ENCODE measurements around the gene DIP2B.
"Not testable (repeated sequence)": the region's sequence is repeated elsewhere in the genome, so short reads cannot be mapped to it uniquely, and the experiment has no call there.

DIP2B gene

DNA sequence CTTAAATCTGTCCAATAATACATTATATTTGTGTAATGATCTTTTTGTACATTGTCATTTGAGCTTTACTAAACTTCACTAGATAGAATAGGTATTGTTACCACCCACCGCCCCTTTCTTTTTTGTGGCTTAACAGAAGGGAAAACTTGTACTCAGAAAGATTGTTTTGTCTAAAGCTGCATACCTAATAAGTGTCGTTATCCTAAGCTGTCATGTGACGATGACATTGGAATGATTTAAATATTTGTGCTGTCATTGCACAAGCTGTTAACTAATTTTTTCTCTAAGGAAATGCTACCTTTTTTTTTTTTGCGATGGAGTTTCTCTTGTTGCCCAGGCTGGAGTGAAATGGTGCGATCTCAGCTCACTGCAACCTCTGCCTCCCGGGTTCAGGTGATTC lies 3.6 kb downstream of the DIP2B start:
- Mint-ChIP-seq H3K36me3 (ENCODE audit: low read depth) (peaks cover 3% of the 10 kb centered on the region), H3K4me3 (peak overlapping the region; percentile 91), H3K27me3 (no peaks in the 10 kb centered on the region), H3K9me3 (no peaks in the 10 kb centered on the region), H3K4me1 (peaks cover 63% of the 10 kb centered on the region), H3K27ac (peak overlapping the region; percentile 28)
- ATAC-seq (no peak), DNase-seq (no peak)

- H3K9me3 Mint-ChIP-seq, result no peaks in the 10 kb centered on the region
- ATAC-seq, result no peak
- no peaks in the 10 kb centered on the region for H3K27me3 Mint-ChIP-seq
- H3K36me3 Mint-ChIP-seq (ENCODE audit: low read depth), result peaks cover 3% of the 10 kb centered on the region
- no peak for DNase-seq
- H3K4me1 Mint-ChIP-seq, result peaks cover 68% of the 10 kb centered on the region
- peak overlapping the region; percentile 38 for H3K27ac Mint-ChIP-seq
- H3K4me3 Mint-ChIP-seq, result peak overlapping the region; percentile 32
These were observed 4.3 kb downstream of the DIP2B start for GRCh38 chr12:50508970-50509663.

DNA sequence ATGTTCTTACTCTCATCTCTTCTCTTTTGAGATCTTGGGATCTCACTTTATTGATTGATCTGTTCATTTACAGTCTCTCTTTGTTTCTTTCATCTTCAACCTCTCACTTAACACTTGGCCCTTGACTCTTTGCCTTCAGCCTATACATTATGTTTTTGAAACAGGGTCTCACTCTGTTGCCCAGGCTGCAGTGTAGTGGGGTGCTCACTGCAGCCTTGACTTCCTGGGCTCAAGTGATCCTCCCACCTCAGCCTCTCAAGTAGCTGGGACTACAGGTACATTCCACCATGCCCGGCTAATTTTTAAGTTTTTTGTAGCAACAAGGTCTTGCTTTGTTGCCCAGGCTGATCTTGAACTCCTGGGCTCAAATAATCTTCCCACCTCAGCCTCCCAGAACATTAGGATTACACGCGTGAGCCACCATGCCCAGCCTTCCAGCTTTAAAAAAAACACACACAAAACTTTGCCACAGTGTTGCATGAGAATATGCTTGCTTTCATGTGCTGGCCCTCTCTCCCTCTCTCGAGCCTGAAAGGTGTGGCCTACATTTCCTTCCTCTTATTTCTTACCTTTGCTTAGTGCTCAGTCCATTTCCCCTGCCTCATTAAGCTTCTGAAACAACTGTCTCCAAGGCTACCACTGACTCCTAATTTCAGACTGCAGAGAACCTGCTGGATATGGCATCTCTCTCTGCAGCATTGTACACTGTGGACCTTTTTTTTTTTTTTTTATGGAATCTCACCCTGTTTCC lies 9.9 kb downstream of the DIP2B start:
- no peak for ATAC-seq
- peak overlapping the region; percentile 61 for H3K27ac Mint-ChIP-seq
- H3K4me1 Mint-ChIP-seq, result peaks cover 45% of the 10 kb centered on the region

DNA sequence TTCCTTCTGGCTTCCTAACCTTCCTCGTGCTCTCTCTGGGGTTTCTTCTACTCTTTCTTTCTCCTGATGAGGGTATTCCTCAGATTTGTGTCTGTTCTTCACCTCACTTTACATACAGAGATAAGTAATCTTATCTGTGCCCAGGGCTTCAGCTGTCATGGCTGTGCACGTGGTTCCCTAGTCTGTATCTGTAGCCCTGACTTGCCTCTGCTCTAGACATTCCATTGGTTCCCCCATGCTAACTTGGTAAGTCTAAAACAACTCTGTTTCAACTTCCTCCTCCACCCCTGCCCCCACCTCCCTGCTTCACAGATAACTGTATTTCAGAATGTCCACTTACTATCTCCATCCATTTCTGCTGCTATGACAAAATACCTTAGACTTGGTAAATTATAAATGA lies 10.8 kb downstream of the DIP2B start:
- Mint-ChIP-seq H3K27me3 (no peaks in the 10 kb centered on the region), H3K4me3 (no peak overlapping the region)
- ATAC-seq, result no peak

More for the DNA sequence above, 9.9 kb downstream of the DIP2B start:
- Mint-ChIP-seq H3K9me3 (no peaks in the 10 kb centered on the region), H3K27me3 (no peaks in the 10 kb centered on the region), H3K36me3 (ENCODE audit: low read depth) (no peaks in the 10 kb centered on the region), H3K4me3 (no peak overlapping the region)
- no peak for DNase-seq

DNA sequence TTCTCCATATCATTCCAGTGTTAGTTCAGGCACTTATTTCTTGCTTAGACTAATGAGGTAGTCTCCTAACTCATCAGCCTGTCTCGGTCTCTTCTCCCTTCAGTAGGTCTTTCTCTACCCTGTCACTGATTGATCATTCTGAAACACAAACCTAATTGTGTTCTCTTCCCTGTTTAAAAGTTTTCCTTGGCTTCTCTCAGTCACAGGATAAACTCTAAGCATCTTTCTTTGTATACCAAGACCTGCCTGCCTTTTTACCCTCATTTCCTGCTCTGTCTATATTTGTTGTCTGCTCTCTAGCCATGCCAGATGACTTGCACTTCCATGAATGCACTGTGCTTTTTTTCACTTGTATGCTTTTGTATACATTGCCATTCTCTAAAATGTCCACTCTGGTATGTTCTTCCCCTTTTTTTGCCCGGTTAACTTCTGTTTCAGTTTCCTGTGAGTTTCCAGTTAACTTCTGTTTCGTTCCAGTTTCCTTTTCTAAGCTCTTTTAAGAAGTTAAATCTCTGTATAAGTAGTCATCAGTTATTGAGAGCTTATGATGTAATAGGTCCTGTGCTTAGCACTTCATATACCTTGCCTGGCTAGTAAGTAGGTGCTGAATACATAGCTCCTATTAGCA lies 12.8 kb downstream of the DIP2B start:
- H3K4me3 Mint-ChIP-seq, result no peak overlapping the region
- peaks cover 7% of the 10 kb centered on the region for H3K36me3 Mint-ChIP-seq (ENCODE audit: low read depth)
- H3K27me3 Mint-ChIP-seq, result no peaks in the 10 kb centered on the region
- DNase-seq (no peak), ATAC-seq (peak; percentile 89)
- no peak overlapping the region for H3K27ac Mint-ChIP-seq
- peaks cover 35% of the 10 kb centered on the region for H3K4me1 Mint-ChIP-seq
- H3K9me3 Mint-ChIP-seq, result no peaks in the 10 kb centered on the region

More for the DNA sequence above, 10.8 kb downstream of the DIP2B start:
- DNase-seq, result no peak
- peaks cover 37% of the 10 kb centered on the region for H3K4me1 Mint-ChIP-seq
- peaks cover under 1% of the 10 kb centered on the region for H3K36me3 Mint-ChIP-seq (ENCODE audit: low read depth)
- H3K27ac Mint-ChIP-seq, result peak overlapping the region; percentile 55
- no peaks in the 10 kb centered on the region for H3K9me3 Mint-ChIP-seq

DNA sequence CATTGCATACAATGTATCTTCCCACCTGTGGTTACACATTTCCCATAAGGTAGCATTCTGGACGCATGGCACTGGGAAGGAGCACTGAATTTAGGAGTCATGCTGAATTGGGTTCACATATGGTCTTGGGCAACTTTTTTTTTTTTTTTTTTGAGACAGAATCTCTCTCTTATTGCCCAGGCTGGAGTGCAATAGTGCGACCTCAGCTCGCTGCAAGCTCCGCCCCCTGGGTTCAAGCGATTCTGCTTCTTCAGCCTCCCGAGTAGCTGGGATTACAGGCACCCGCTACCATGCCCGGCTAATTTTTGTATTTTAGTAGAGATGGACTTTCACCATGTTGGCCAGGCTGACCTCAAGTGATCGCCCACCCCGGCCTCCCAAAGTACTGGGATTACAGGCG lies 13.3 kb downstream of the DIP2B start:
- H3K4me1 Mint-ChIP-seq, result peaks cover 32% of the 10 kb centered on the region
- ATAC-seq, result no peak

GRCh38 chr12:50519353-50519752 lies 14.6 kb downstream of the DIP2B start:
- peaks cover 28% of the 10 kb centered on the region for H3K4me1 Mint-ChIP-seq
- H3K36me3 Mint-ChIP-seq (ENCODE audit: low read depth), result peaks cover 13% of the 10 kb centered on the region
- DNase-seq (no peak), ATAC-seq (no peak)
- no peak overlapping the region for H3K4me3 Mint-ChIP-seq
- H3K9me3 Mint-ChIP-seq, result no peaks in the 10 kb centered on the region
- no peak overlapping the region for H3K27ac Mint-ChIP-seq
- H3K27me3 Mint-ChIP-seq, result no peaks in the 10 kb centered on the region

More for the DNA sequence above, 13.3 kb downstream of the DIP2B start:
- DNase-seq, result no peak
- no peaks in the 10 kb centered on the region for H3K27me3 Mint-ChIP-seq
- H3K36me3 Mint-ChIP-seq (ENCODE audit: low read depth), result peaks cover 9% of the 10 kb centered on the region
- H3K4me3 Mint-ChIP-seq, result no peak overlapping the region
- no peak overlapping the region for H3K27ac Mint-ChIP-seq
- no peaks in the 10 kb centered on the region for H3K9me3 Mint-ChIP-seq

GRCh38 chr12:50520416-50521207 lies 15.8 kb downstream of the DIP2B start:
- ATAC-seq, result no peak
- Mint-ChIP-seq H3K27me3 (no peaks in the 10 kb centered on the region), H3K4me1 (peaks cover 20% of the 10 kb centered on the region), H3K36me3 (ENCODE audit: low read depth) (peaks cover 15% of the 10 kb centered on the region), H3K4me3 (peak overlapping the region; percentile 40), H3K27ac (no peak overlapping the region), H3K9me3 (no peaks in the 10 kb centered on the region)
- no peak for DNase-seq

GRCh38 chr12:50521781-50522180 lies 17.0 kb downstream of the DIP2B start:
- not testable (repeated sequence) for H3K4me3 Mint-ChIP-seq, H3K9me3 Mint-ChIP-seq, DNase-seq, H3K27ac Mint-ChIP-seq, ATAC-seq, H3K27me3 Mint-ChIP-seq
- Mint-ChIP-seq H3K4me1 (peaks cover 20% of the 10 kb centered on the region), H3K36me3 (ENCODE audit: low read depth) (peaks cover 22% of the 10 kb centered on the region)

- no peak overlapping the region for H3K27ac Mint-ChIP-seq
- H3K36me3 Mint-ChIP-seq (ENCODE audit: low read depth), result peaks cover 24% of the 10 kb centered on the region
- no peaks in the 10 kb centered on the region for H3K9me3 Mint-ChIP-seq
- peaks cover 29% of the 10 kb centered on the region for H3K4me1 Mint-ChIP-seq
- no peak for ATAC-seq
- no peak for DNase-seq
- no peaks in the 10 kb centered on the region for H3K27me3 Mint-ChIP-seq
- H3K4me3 Mint-ChIP-seq, result no peak overlapping the region
These were observed 19.0 kb downstream of the DIP2B start for GRCh38 chr12:50523772-50524171.

DNA sequence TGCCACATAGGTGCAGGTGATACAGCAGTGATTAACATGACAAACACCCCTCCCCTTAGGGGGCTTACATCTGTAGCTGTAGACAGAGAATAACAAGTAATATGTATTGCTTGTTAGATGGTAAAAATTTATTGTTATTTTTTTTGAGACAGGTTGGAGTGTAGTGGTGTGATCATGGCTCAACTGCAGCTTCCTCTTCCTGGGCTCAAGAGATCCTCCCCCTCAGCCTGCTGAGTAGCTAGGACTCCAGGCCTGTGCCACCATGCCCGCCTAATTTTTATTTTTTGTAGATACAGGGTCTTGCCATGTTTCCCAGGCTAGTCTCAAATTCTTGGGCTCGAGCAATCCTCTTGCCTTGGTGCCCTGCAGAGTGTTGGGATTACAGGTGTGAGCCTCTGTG lies 19.8 kb downstream of the DIP2B start:
- Mint-ChIP-seq H3K27me3 (no peaks in the 10 kb centered on the region), H3K27ac (no peak overlapping the region), H3K4me1 (peaks cover 37% of the 10 kb centered on the region), H3K9me3 (no peaks in the 10 kb centered on the region), H3K4me3 (no peak overlapping the region), H3K36me3 (ENCODE audit: low read depth) (peaks cover 25% of the 10 kb centered on the region)
- DNase-seq (no peak), ATAC-seq (no peak)

DNA sequence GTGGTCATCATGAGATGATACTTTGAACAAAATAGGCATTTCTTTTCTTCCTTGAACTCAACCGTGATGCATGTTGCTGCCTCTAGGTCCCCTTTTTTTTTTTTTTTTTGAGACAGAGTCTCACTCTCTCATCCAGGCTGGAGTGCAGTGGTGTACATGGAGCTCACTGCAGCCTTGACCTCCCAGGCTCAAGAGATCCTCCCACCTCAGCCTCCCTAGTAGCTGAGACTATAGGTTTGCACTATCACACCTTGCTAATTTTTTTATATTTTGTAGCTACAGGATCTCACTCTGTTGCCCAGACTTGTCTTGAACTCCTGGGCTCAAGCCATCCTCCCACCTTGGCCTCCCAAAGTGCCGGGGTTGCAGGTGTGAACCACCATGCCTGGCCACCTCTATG lies 20.6 kb downstream of the DIP2B start:
- Mint-ChIP-seq H3K36me3 (ENCODE audit: low read depth) (peaks cover 25% of the 10 kb centered on the region), H3K9me3 (no peaks in the 10 kb centered on the region), H3K27ac (no peak overlapping the region), H3K27me3 (no peaks in the 10 kb centered on the region), H3K4me3 (no peak overlapping the region), H3K4me1 (peaks cover 37% of the 10 kb centered on the region)
- DNase-seq (no peak), ATAC-seq (no peak)

GRCh38 chr12:50527359-50527726 lies 22.6 kb downstream of the DIP2B start:
- Mint-ChIP-seq H3K4me1 (peaks cover 37% of the 10 kb centered on the region), H3K9me3 (no peaks in the 10 kb centered on the region)
- no peak for ATAC-seq

DNA sequence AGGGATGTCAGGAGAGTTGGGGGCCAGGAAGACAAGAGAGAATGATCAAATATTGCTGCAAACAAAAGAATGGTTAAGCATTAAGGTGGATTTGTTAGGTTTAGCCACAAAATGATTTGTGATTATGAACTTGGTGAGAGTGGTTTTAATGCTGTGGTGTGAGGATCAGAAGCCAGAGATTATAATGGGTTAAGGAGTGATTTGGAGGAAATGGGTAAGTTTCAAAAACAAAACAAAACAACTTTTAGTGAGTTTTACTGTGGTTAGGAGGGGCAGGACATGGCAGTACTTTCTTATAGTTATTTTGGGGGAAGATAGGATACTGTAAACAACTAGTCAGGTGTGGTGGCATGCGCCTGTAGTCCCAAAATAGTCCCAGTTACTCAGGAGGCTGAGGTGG lies 24.0 kb downstream of the DIP2B start:
- H3K9me3 Mint-ChIP-seq, result no peaks in the 10 kb centered on the region
- no peaks in the 10 kb centered on the region for H3K27me3 Mint-ChIP-seq
- H3K36me3 Mint-ChIP-seq (ENCODE audit: low read depth), result peaks cover 13% of the 10 kb centered on the region
- no peak for ATAC-seq
- H3K27ac Mint-ChIP-seq, result peak overlapping the region; percentile 44
- H3K4me1 Mint-ChIP-seq, result peaks cover 35% of the 10 kb centered on the region
- H3K4me3 Mint-ChIP-seq, result no peak overlapping the region
- DNase-seq, result no peak

More at GRCh38 chr12:50527359-50527726, 22.6 kb downstream of the DIP2B start:
- no peak overlapping the region for H3K27ac Mint-ChIP-seq
- no peak for DNase-seq
- peaks cover 20% of the 10 kb centered on the region for H3K36me3 Mint-ChIP-seq (ENCODE audit: low read depth)
- no peak overlapping the region for H3K4me3 Mint-ChIP-seq
- no peaks in the 10 kb centered on the region for H3K27me3 Mint-ChIP-seq

Data from activated naive CD8-positive, alpha-beta T cell treated with anti-CD3 and anti-CD28 coated beads, Interleukin-2, amount 50 U/mL, for 24 hours (primary cell).